Activated CD8-positive, alpha-beta memory T cell treated with anti-CD3 and anti-CD28 coated beads for 1 hour (primary cell): ENCODE data around the gene DSCAM.
A peak's percentile ranks its signal among the peaks of the same experiment; 100 is the strongest.

Source experiments
- DNase-seq, 2 donors: peaks; one replicate each; pipeline ENCODE4 v3.0.0-alpha.2; 2020; ENCODE audit warnings: low read depth in 1 of 2; ENCODE audit errors: extremely low read depth in 1 of 2

DSCAM gene

GRCh38 chr21:40404396-40404800 lies 442.6 kb downstream of the DSCAM start:
- no peak for DNase-seq

- DNase-seq = no peak
Observed at GRCh38 chr21:40402884-40403582, 443.9 kb downstream of the DSCAM start.

GRCh38 chr21:40395732-40396131 lies 451.2 kb downstream of the DSCAM start:
- DNase-seq = no peak

GRCh38 chr21:40393066-40393465 lies 453.9 kb downstream of the DSCAM start:
- no peak for DNase-seq

GRCh38 chr21:40388046-40388445 lies 458.9 kb downstream of the DSCAM start:
- no peak for DNase-seq

GRCh38 chr21:40386981-40387747 lies 459.8 kb downstream of the DSCAM start:
- no peak for DNase-seq

- DNase-seq = peak in 1 of 2 donors; percentile 5
Observed at GRCh38 chr21:40386294-40386911, 460.6 kb downstream of the DSCAM start.

- no peak for DNase-seq
Observed at GRCh38 chr21:40385883-40386282, 461.1 kb downstream of the DSCAM start.

GRCh38 chr21:40383951-40384350 lies 463.0 kb downstream of the DSCAM start:
- DNase-seq = no peak

- no peak for DNase-seq
Observed at GRCh38 chr21:40381111-40381510, 465.8 kb downstream of the DSCAM start.

- DNase-seq = no peak
Observed at GRCh38 chr21:40379881-40380810, 466.8 kb downstream of the DSCAM start.

- DNase-seq = no peak
Observed at GRCh38 chr21:40377135-40377534, 469.8 kb downstream of the DSCAM start.

- no peak for DNase-seq
Observed at GRCh38 chr21:40373761-40374160, 473.2 kb downstream of the DSCAM start.

GRCh38 chr21:40372506-40372905 lies 474.5 kb downstream of the DSCAM start:
- no peak for DNase-seq

- no peak for DNase-seq
Observed at GRCh38 chr21:40371329-40371728, 475.6 kb downstream of the DSCAM start.

- DNase-seq = no peak
Observed at GRCh38 chr21:40356644-40357043, 490.3 kb downstream of the DSCAM start.

GRCh38 chr21:40355076-40355475 lies 491.9 kb downstream of the DSCAM start:
- DNase-seq = no peak

GRCh38 chr21:40351006-40351405 lies 496.0 kb downstream of the DSCAM start:
- no peak for DNase-seq

- DNase-seq = no peak
Observed at GRCh38 chr21:40349591-40349990, 497.4 kb downstream of the DSCAM start.

GRCh38 chr21:40345711-40346321 lies 501.1 kb downstream of the DSCAM start:
- DNase-seq = no peak
